ENCODE measurements around the gene RPS6KL1.

The RPS6KL1 gene

GRCh38 chr14:74882103-74882920 lies 40.7 kb downstream of the RPS6KL1 start:
- no peak for DNase-seq

GRCh38 chr14:74881431-74882102 lies 41.5 kb downstream of the RPS6KL1 start, which contains the start of gene DLST:
Gene DLST (plus strand): TSS chr14:74881916. CDS start chr14:74881954, 38 bp downstream.
- DNase-seq: peak; percentile 48

- DNase-seq: no peak
Measured at GRCh38 chr14:74879427-74880182, 43.5 kb downstream of the RPS6KL1 start.

GRCh38 chr14:74875941-74876913 lies 46.8 kb downstream of the RPS6KL1 start, which contains the start of gene PROX2:
Gene PROX2 (minus strand): TSS chr14:74876145. CDS start chr14:74863834, 12,311 bp downstream.
- DNase-seq: no peak

GRCh38 chr14:74875204-74875603 lies 47.9 kb downstream of the RPS6KL1 start:
- DNase-seq: no peak

- no peak for DNase-seq
Measured at GRCh38 chr14:74871819-74872218, 51.2 kb downstream of the RPS6KL1 start.

- DNase-seq: no peak
Measured at GRCh38 chr14:74868739-74869138, 54.3 kb downstream of the RPS6KL1 start.

GRCh38 chr14:74867673-74868072 lies 55.4 kb downstream of the RPS6KL1 start:
- no peak for DNase-seq

GRCh38 chr14:74866708-74867389 lies 56.2 kb downstream of the RPS6KL1 start:
- no peak for DNase-seq

GRCh38 chr14:74865156-74865555 lies 57.9 kb downstream of the RPS6KL1 start:
- no peak for DNase-seq

GRCh38 chr14:74864198-74864597 lies 58.9 kb downstream of the RPS6KL1 start:
- no peak for DNase-seq

GRCh38 chr14:74863274-74863673 lies 59.8 kb downstream of the RPS6KL1 start:
- DNase-seq: no peak

- DNase-seq: no peak
Measured at GRCh38 chr14:74861734-74862090, 61.3 kb downstream of the RPS6KL1 start.

GRCh38 chr14:74860899-74861733 lies 61.9 kb downstream of the RPS6KL1 start:
- peak; percentile 41 for DNase-seq

GRCh38 chr14:74859757-74860552 lies 63.1 kb downstream of the RPS6KL1 start:
- DNase-seq: no peak

- DNase-seq: no peak
Measured at GRCh38 chr14:74858022-74858421, 65.0 kb downstream of the RPS6KL1 start.

GRCh38 chr14:74856366-74856765 lies 66.7 kb downstream of the RPS6KL1 start:
- no peak for DNase-seq

- DNase-seq: no peak
Measured at GRCh38 chr14:74855945-74856344, 67.1 kb downstream of the RPS6KL1 start.

- DNase-seq: no peak
Measured at GRCh38 chr14:74855021-74855420, 68.0 kb downstream of the RPS6KL1 start.

Data from NCI-H2029 (cell line).